Stomach (tissue), 9 donors: ENCODE measurements around the gene NSUN6. TPM values are rescaled to one million over a fixed set of nuclear protein-coding genes. Genes with fewer than 3 reads are reported as not detected.
A peak's percentile ranks its signal among the peaks of the same experiment; 100 is the strongest.

Experiments
- DNase-seq, 2 donors: peaks; one replicate each; pipeline versions ENCODE4 v3.0.0 to v3.0.0-alpha.2; 2013 to 2019
- H3K27ac ChIP-seq, 5 donors: fragments of 200-600 bp in 4 of 5; sonication (generic) in 4 of 5; one replicate each; pipeline ENCODE4 v1.5.1; 2013 to 2019; ENCODE audit warnings: mild to moderate bottlenecking in 1 of 5, moderate library complexity in 1 of 5
- H3K27me3 ChIP-seq, 3 donors: fragments of 200-600 bp; sonication (generic); one replicate each; pipeline ENCODE4 v1.5.1; 2017 to 2019; ENCODE audit warnings: mixed run types in 1 of 3
- H3K36me3 ChIP-seq, 4 donors: fragments of 200-600 bp; sonication (generic); 1 replicate in 3 of 4; 2 replicates in 1 of 4; pipeline ENCODE4 v1.5.1; 2016 to 2019
- H3K4me1 ChIP-seq, 4 donors: fragments of 200-600 bp; sonication (generic); one replicate each; pipeline ENCODE4 v1.5.1; 2016 to 2019
- H3K4me3 ChIP-seq, 4 donors: fragments of 200-600 bp; sonication (generic) in 3 of 4; one replicate each; pipeline ENCODE4 v1.5.1; 2016 to 2019; ENCODE audit warnings: mild to moderate bottlenecking in 1 of 4
- H3K9me3 ChIP-seq, 4 donors: fragments of 200-600 bp; sonication (generic); one replicate each; pipeline ENCODE4 v1.5.1; 2016 to 2019
- EP300 ChIP-seq: sonication (generic); formaldehyde crosslinking; IDR thresholded peaks from one replicate; pipeline ENCODE4 v1.6.1; 2017; ENCODE audit warnings: antibody characterized with exemption
- POLR2A ChIP-seq, 4 donors: fragments of 450-650 bp; IDR thresholded peaks; one replicate each; pipeline ENCODE4 v1.6.1; 2016; ENCODE audit warnings: antibody characterized with exemption in 4 of 4, control low read depth in 2 of 4, mild to moderate bottlenecking in 1 of 4, moderate library complexity in 1 of 4
- POLR2AphosphoS5 ChIP-seq, 3 donors: sonication (generic); formaldehyde crosslinking; IDR thresholded peaks; one replicate each; pipeline ENCODE4 v1.6.1; 2016; ENCODE audit warnings: antibody characterized with exemption in 3 of 3
- WGBS, 5 donors: extraction: QIAGEN DNeasy Blood & Tissue Kit in 3 of 5; methylation state at CpG; one replicate each; pipeline versions ENCODE4 v1.1.5 to v1.1.7; 2013 to 2018; 5-methylcytosine and 5-hydroxymethylcytosine counted together
- intact Hi-C: fragments of 100-400 bp; cut with DNase I; formaldehyde crosslinking; loops from one replicate; pipeline ENCODE4 v1.15.1; 2023; ENCODE audit warnings: low total_unique reads
- polyA plus RNA-seq, 3 donors: library from polyadenylated mRNA; stranded (reverse); fragments of 200-250 nt; gene quantifications; one replicate each; pipeline ENCODE4 v1.2.3, GENCODE V29; 2013
- total RNA-seq, 5 donors: library from RNA; depleted of rRNA; stranded (reverse); fragments of >200 nt; gene quantifications; one replicate each; pipeline versions ENCODE4 v1.1.0 to v1.2.3, GENCODE V29; 2014 to 2016
- TF ChIP-seq, protein P1 (sequence below), 7 experiments: fragments of 450-650 bp in 4 of 7; fragments of 200-600 bp in 3 of 7; sonication (generic) in 3 of 7; IDR thresholded peaks; one replicate each; pipeline ENCODE4 v1.5.1; 2016 to 2019; ENCODE audit warnings: antibody characterized with exemption in 7 of 7, control low read depth in 2 of 7, mild to moderate bottlenecking in 1 of 7
- donor health status: healthy with polysubstance abuse.
- donor health status: Bipolar disorder and iron deficiency.
- donor health status: healthy.

NSUN6 gene
- total and polyA plus RNA-seq, 8 donors, result 3.1 to 52.7 (median 8.2) TPM

DNA sequence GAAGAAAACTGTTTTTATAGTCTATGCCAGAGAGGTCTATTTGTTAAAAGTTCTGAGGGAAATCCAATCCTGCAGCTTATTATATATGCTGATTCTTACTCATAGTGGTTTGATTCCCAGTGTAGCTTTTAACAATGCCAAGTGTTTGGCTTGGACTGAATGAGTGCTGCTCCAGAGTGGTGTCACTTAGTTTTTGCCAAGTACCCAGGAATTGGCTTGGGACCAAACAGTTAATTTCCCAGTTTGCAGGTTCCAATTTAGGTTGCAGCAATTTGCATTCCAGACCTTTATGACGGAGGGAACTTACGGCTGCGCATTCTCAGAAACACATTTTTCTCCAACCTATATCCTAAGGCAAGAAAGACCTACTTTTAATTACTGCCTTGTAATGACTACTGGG lies 32.4 kb downstream of the NSUN6 start:
- Histone ChIP-seq H3K4me3 (no peak overlapping the region), H3K9me3 (no peaks in the 10 kb centered on the region), H3K27ac (no peak overlapping the region), H3K27me3 (no peaks in the 10 kb centered on the region), H3K36me3 (peaks cover 3 to 25% (median 23%) of the 10 kb centered on the region in 4 donors), H3K4me1 (no peaks in the 10 kb centered on the region)
- no peak for TF ChIP-seq POLR2AphosphoS5 (IDR thresholded peaks at IDR 0.05)
- TF ChIP-seq POLR2A (IDR thresholded peaks at IDR 0.05), result no peak
- TF ChIP-seq, protein P1, sequence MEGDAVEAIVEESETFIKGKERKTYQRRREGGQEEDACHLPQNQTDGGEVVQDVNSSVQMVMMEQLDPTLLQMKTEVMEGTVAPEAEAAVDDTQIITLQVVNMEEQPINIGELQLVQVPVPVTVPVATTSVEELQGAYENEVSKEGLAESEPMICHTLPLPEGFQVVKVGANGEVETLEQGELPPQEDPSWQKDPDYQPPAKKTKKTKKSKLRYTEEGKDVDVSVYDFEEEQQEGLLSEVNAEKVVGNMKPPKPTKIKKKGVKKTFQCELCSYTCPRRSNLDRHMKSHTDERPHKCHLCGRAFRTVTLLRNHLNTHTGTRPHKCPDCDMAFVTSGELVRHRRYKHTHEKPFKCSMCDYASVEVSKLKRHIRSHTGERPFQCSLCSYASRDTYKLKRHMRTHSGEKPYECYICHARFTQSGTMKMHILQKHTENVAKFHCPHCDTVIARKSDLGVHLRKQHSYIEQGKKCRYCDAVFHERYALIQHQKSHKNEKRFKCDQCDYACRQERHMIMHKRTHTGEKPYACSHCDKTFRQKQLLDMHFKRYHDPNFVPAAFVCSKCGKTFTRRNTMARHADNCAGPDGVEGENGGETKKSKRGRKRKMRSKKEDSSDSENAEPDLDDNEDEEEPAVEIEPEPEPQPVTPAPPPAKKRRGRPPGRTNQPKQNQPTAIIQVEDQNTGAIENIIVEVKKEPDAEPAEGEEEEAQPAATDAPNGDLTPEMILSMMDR (IDR thresholded peaks at IDR 0.05), result no peak
- TF ChIP-seq EP300, result no peak
- WGBS, 5 donors, result 54 to 85% (median 65%) methylated on average over 3 of the region's 3 CpGs
- intact Hi-C loops, result no loop called here
- DNase-seq, result no peak

DNA sequence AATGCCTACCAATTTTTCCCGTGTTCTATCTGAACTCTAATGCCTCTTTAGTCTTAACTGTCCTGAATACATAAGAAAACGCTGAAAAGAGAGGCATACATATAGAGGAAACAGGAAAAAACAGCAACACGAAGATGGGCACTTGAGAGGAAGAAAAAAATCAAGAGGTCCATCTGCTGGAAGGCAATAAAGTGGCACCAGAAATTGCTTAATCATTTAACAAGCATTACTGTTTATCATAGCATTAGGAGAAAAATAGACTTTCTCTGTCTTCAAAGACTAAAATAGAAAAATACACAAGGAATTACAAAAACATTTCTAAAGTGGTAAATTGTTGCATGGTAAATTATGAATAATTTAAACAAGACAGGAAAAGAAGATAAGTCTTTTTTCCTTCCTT lies 35.0 kb downstream of the NSUN6 start:
- Histone ChIP-seq H3K27me3 (no peaks in the 10 kb centered on the region), H3K4me1 (no peaks in the 10 kb centered on the region), H3K9me3 (no peaks in the 10 kb centered on the region), H3K27ac (no peak overlapping the region), H3K4me3 (no peak overlapping the region), H3K36me3 (peaks cover 0 to 41% (median 29%) of the 10 kb centered on the region in 4 donors)
- DNase-seq, result no peak
- TF ChIP-seq EP300 (no peak), POLR2A (IDR thresholded peaks at IDR 0.05) (no peak), POLR2AphosphoS5 (IDR thresholded peaks at IDR 0.05) (no peak)
- TF ChIP-seq, protein P1 (IDR thresholded peaks at IDR 0.05), result no peak
- intact Hi-C loops, result no loop called here
- 73 to 80% (median 76%) methylated on average over 3 of the region's 3 CpGs for WGBS, 5 donors

- Histone ChIP-seq H3K4me3 (no peak overlapping the region), H3K27ac (no peak overlapping the region), H3K27me3 (no peaks in the 10 kb centered on the region), H3K36me3 (peaks cover 0 to 44% (median 24%) of the 10 kb centered on the region in 4 donors), H3K4me1 (no peaks in the 10 kb centered on the region), H3K9me3 (no peaks in the 10 kb centered on the region)
- WGBS, 5 donors, result 91 to 100% (median 94%) methylated on average over 4 of the region's 4 CpGs
- intact Hi-C loops, result no loop called here
- TF ChIP-seq POLR2AphosphoS5 (IDR thresholded peaks at IDR 0.05) (no peak), EP300 (no peak), POLR2A (IDR thresholded peaks at IDR 0.05) (no peak)
- TF ChIP-seq, protein P1 (IDR thresholded peaks at IDR 0.05), result no peak
- DNase-seq, result no peak
These were observed 35.8 kb downstream of the NSUN6 start for GRCh38 chr10:18615618-18616017.

DNA sequence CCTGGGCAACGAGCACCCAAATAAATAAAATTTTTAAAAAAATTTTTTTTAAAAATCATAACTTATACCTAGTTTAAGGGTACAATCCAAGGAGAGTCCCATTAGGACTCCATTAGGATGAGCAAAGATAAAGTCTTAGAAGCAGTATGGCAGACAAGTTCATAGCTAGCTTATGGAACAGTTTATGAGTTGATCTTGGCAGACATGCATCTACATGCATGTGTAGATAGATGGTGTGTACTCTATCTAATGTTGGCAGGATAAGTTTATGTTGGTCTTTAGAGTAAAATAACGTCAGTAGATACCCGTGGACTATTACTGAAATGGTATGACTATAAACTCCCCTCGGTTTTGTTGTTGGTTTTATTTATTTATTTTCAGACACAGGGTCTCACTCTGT lies 40.2 kb downstream of the NSUN6 start:
- intact Hi-C loops, result no loop called here
- no peak for DNase-seq
- no peaks in the 10 kb centered on the region for H3K27me3 ChIP-seq
- peaks cover 0 to 10% (median 0%) of the 10 kb centered on the region in 4 donors for H3K4me1 ChIP-seq
- WGBS, 5 donors, result 91 to 98% (median 96%) methylated on average over 4 of the region's 4 CpGs
- peak overlapping the region in 2 of 5 donors; percentile 19 to 25 for H3K27ac ChIP-seq
- no peak overlapping the region for H3K4me3 ChIP-seq
- TF ChIP-seq, protein P1 (IDR thresholded peaks at IDR 0.05), result no peak
- no peaks in the 10 kb centered on the region for H3K9me3 ChIP-seq
- peaks cover 0 to 54% (median 31%) of the 10 kb centered on the region in 4 donors for H3K36me3 ChIP-seq
